Pancreas (tissue), 10 donors: ENCODE results near the gene IQSEC1. TPM values are rescaled to one million over a fixed set of nuclear protein-coding genes. Genes with fewer than 3 reads are reported as not detected.

Experiments
- ATAC-seq, 4 donors: fragments of 200-7000 bp; cut with Tn5 transposase; one replicate each; pipeline versions ENCODE4 v1.8.0 to v1.9.1; 2020; ENCODE audit warnings: mild to moderate bottlenecking in 4 of 4, moderate library complexity in 4 of 4
- DNase-seq, 6 donors: peaks; one replicate each; pipeline ENCODE4 v3.0.0-alpha.2; 2020
- FAIRE-seq: peaks from 2 replicates; lab custom pipeline; 2012; peaks lifted over from hg19 to GRCh38; lab: Jason Lieb, UNC
- H3K27ac ChIP-seq, 4 donors: fragments of 200-600 bp; sonication (generic); 1 replicate in 3 of 4; 2 replicates in 1 of 4; pipeline versions ENCODE4 v1.5.0 to v1.8.0; 2020
- H3K27me3 ChIP-seq, 4 donors: fragments of 200-600 bp; one replicate each; pipeline ENCODE4 v1.8.0; 2021
- H3K36me3 ChIP-seq, 3 donors: fragments of 200-600 bp; sonication (generic) in 1 of 3; one replicate each; pipeline versions ENCODE4 v1.5.0 to v1.8.0; 2020 to 2021
- H3K4me1 ChIP-seq, 3 donors: fragments of 200-600 bp; one replicate each; pipeline ENCODE4 v1.8.0; 2021
- H3K4me3 ChIP-seq, 4 donors: fragments of 200-600 bp; sonication (generic) in 2 of 4; one replicate each; pipeline versions ENCODE4 v1.5.0 to v1.8.0; 2020 to 2021
- H3K9me3 ChIP-seq, 4 donors: fragments of 200-600 bp; one replicate each; pipeline ENCODE4 v1.8.0; 2021
- CTCF ChIP-seq, 4 donors: fragments of 200-600 bp; sonication (generic) in 3 of 4; IDR thresholded peaks; one replicate each; pipeline versions ENCODE4 v1.5.0 to v1.8.0; 2021; ENCODE audit warnings: antibody characterized with exemption in 4 of 4
- WGBS, 2 donors: extraction: QIAGEN DNeasy Blood & Tissue Kit; methylation state at CpG; one replicate each; pipeline ENCODE4 v1.1.7; 2013; 5-methylcytosine and 5-hydroxymethylcytosine counted together
- intact Hi-C, 3 donors: fragments of 100-400 bp; cut with DNase I; formaldehyde crosslinking; loops; one replicate each; pipeline versions ENCODE4 v1.11.1 to v1.14.2; 2022
- polyA plus RNA-seq, 2 donors: library from polyadenylated mRNA; stranded (reverse); fragments of 200-250 nt; gene quantifications; one replicate each; pipeline ENCODE4 v1.2.3, GENCODE V29; 2013
- total RNA-seq, 6 donors: library from RNA; stranded (reverse); fragmentation: NEBNext Ultra II Directional in 4 of 6; extraction: Animal tissue kit (Norgen Biotek cat#: 25700) in 4 of 6; gene quantifications; one replicate each; pipeline versions ENCODE4 v1.2.1 to v1.2.4, GENCODE V29; 2021 to 2023
- donor health status: healthy with polysubstance abuse.
- donor health status: DM: no; HTN: no; CAD: no; lungs with moderate emphysema.
- donor health status: DM: no; HTN: no; CAD: no.
- donor health status: control.
- donor health status: control.
- donor health status: Bipolar disorder and iron deficiency.
- donor health status: DM: yes; HTN: yes; CAD: no.
- donor health status: DM: no; HTN: no; CAD: no.
- donor health status: DM: no; HTN: no; CAD: no.
- donor health status: DM: yes; HTN: yes; CAD: no.

The IQSEC1 gene
- total and polyA plus RNA-seq, 8 donors, result 15.0 to 27.9 (median 23.1) TPM

- ATAC-seq (no peak), FAIRE-seq (no peak), DNase-seq (peak in 1 of 6 donors; percentile 7)
- Histone ChIP-seq H3K27me3 (no peaks in the 10 kb centered on the region), H3K9me3 (no peaks in the 10 kb centered on the region), H3K36me3 (peaks cover 0 to 9% (median 0%) of the 10 kb centered on the region in 3 donors), H3K4me1 (no peaks in the 10 kb centered on the region), H3K27ac (no peak overlapping the region), H3K4me3 (no peak overlapping the region)
- intact Hi-C loops, result no loop called here
- no peak for TF ChIP-seq CTCF (IDR thresholded peaks at IDR 0.05)
- 89 to 90% methylated on average over 22 of the region's 22 CpGs for WGBS, 2 donors
Measured at GRCh38 chr3:12898290-12898964, 174.8 kb downstream of the IQSEC1 start.

DNA sequence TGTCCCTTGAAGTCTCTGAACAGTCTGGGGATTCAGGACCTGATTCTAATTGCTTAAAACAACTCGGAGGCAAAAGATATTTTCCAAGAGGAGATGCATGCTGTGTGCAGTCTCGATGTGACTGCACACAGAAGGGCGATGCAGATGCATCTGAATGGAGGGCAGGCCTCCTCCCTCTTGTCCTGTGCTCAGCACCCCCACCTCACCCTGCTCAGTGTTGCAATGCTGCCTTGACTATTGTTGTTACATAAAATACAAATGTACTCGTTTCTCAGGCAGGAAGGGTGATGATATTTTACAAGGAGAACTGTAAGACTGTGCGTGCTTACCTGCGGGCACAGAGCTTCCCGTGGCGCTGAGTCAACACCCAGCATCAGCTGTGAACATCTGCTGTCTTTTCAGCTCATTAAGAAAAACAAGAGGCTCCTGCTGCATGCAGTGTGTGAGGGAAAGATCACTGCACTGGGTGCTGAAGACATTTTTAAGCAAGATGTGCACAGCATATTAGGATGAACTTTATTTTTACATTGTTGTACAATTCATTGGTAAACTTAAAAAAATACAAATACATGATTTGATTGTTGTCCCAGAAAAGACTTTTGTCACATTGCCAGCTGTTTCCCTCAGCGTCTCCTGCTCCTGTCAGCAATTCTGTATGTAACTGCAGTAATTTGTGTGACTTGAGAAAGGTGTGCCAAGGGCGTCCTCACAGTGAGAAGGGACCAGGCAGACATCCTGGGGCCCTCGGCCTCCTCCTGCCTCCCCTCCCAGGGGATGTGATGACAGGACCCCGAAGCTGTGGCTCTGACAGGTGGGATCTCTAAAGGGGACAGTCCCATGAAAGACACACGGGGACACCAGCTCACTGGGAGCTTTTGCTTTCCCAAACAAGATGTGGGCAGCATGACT is 175.6 kb downstream of the IQSEC1 start:
- Histone ChIP-seq H3K4me3 (no peak overlapping the region), H3K36me3 (peaks cover 0 to 9% (median 0%) of the 10 kb centered on the region in 3 donors), H3K9me3 (no peaks in the 10 kb centered on the region), H3K4me1 (no peaks in the 10 kb centered on the region), H3K27me3 (no peaks in the 10 kb centered on the region), H3K27ac (no peak overlapping the region)
- WGBS, 2 donors, result 70 to 72% methylated on average over 13 of the region's 13 CpGs
- intact Hi-C loops, result no loop called here
- TF ChIP-seq CTCF (IDR thresholded peaks at IDR 0.05), result no peak
- ATAC-seq (peak in 2 of 4 donors; percentile 35 to 56), FAIRE-seq (no peak), DNase-seq (peak in 1 of 6 donors; percentile 6)

DNA sequence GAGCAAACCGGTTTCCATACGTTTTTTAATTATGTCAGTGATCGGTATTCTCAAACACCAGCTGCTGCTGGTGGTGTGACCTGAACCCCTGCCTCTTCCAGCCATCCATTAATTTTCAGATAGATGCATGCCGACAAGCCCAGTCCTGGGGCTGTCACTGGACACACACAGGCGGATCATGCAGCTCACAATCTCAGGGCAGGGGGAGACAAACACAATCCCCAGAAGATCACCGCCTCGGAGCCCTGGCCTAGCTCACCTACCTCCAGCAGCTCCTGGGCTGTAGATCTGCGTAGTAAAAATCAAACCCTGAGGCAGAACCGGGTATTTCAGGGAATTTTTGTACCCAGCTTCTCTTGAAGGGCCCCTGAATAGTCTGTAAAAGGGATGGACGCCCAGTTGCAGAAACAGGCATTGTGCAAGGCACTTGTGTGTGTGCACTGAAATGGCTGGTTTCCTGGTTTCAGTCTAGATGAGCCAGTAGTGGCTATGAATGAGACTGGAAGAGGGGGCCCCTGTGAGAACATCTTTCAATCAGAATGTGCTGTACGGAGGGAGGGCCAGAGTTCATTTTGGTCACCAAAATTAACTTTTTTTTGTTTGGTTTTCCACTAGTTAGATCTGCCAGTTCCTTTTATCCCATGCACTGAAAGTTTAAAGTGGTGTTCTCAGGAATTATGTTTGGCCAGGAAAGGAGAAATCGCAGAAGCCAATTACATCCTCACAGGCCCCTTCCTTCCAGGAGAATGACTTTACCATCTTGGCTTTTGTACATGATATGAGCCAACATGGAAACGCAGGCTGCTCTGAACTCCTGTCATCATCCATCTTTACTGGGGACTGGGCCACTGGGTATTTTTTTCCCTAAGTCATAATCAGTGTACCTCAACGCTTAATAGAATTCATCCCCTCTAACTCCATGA is 176.9 kb downstream of the IQSEC1 start:
- DNase-seq (no peak), FAIRE-seq (no peak), ATAC-seq (peak in 1 of 4 donors; percentile 9)
- Histone ChIP-seq H3K36me3 (peaks cover 0 to 5% (median 0%) of the 10 kb centered on the region in 3 donors), H3K4me1 (no peaks in the 10 kb centered on the region), H3K27me3 (no peaks in the 10 kb centered on the region), H3K4me3 (no peak overlapping the region), H3K27ac (no peak overlapping the region), H3K9me3 (no peaks in the 10 kb centered on the region)
- 48 to 57% methylated on average over 14 of the region's 14 CpGs for WGBS, 2 donors
- intact Hi-C loops, result no loop called here
- TF ChIP-seq CTCF (IDR thresholded peaks at IDR 0.05), result no peak

DNA sequence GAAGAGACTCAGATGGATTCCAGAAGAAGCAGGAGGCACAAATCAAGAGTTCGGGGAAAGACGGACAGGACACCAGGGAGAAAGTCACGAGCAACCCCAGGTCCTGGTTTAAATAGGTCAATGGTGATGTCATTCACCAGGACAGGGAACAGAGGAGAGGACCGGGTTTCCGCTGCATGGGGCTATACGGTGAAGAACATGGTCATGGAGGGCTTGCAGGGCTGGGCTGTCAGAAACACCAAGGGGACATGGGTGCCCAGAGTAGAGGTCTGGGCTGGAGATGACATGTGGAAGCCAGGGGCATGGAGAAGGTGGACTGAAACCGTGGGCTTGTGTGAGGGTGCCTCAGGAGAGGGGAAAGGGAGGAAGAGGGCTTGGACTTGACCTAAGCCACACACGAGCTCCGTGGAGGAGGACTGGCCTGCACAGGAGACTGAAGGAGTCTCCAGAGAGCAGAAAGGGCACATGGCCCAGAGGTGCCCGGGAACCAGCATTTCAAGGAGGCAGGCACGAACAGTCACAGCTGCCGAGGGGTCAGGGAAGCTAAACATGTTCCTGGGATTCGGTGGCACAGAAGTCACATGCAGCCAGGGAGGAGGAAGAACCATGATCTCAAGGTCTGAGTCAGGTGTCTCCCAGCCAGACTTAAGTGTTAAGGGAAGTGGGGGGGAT is 177.7 kb downstream of the IQSEC1 start:
- Histone ChIP-seq H3K27ac (no peak overlapping the region), H3K4me1 (no peaks in the 10 kb centered on the region), H3K27me3 (no peaks in the 10 kb centered on the region), H3K4me3 (no peak overlapping the region), H3K36me3 (peaks cover 0 to 5% (median 0%) of the 10 kb centered on the region in 3 donors), H3K9me3 (no peaks in the 10 kb centered on the region)
- DNase-seq, result no peak
- 41 to 58% methylated on average over 13 of the region's 13 CpGs for WGBS, 2 donors
- ATAC-seq, result peak in 1 of 4 donors; percentile 4
- FAIRE-seq, result no peak
- no peak for TF ChIP-seq CTCF (IDR thresholded peaks at IDR 0.05)
- intact Hi-C loops, result no loop called here
